H1 (cell line): ENCODE measurements around the gene KLF6. TPM values are rescaled to one million over a fixed set of nuclear protein-coding genes. Genes with fewer than 3 reads are reported as not detected.
A peak's percentile ranks its signal among the peaks of the same experiment; 100 is the strongest.

Experiments used
- CTCF ChIA-PET: fragments of 300-600 bp; sonication (Branson Sonifier 250); formaldehyde crosslinking; loops from one replicate; lab custom pipeline; 2021; ENCODE audit not compliant: partially characterized antibody; lab: Charles Lee
- POLR2A ChIA-PET: fragments of 300-600 bp; sonication (Branson Sonifier 250); formaldehyde crosslinking; loops from one replicate; lab custom pipeline; 2021; ENCODE audit warnings: inconsistent platforms; ENCODE audit not compliant: partially characterized antibody; lab: Charles Lee
- DNase-seq, 2 experiments: peaks; one replicate each; pipeline versions ENCODE4 v3.0.0 to v3.0.0-alpha.2; 2010 to 2022; ENCODE audit warnings: low spot score in 2 of 2, low read depth in 1 of 2, mixed read lengths in 1 of 2
- FAIRE-seq: peaks from 2 replicates; lab custom pipeline; 2011; peaks lifted over from hg19 to GRCh38; lab: Jason Lieb, UNC
- H2AFZ ChIP-seq: 2 replicates; pipeline ENCODE4 v1.8.1; 2012; ENCODE audit warnings: low read length, inconsistent platforms
- H2AK5ac ChIP-seq: 2 replicates; pipeline ENCODE4 v1.6.1; 2013; ENCODE audit warnings: low read depth, low read length
- H2BK120ac ChIP-seq: replicated peaks from 2 replicates; pipeline ENCODE3; 2013; ENCODE audit warnings: low read depth, low read length, inconsistent platforms
- H2BK12ac ChIP-seq: 2 replicates; pipeline ENCODE4 v1.6.1; 2013; ENCODE audit warnings: low read depth, low read length
- H2BK15ac ChIP-seq: 2 replicates; pipeline ENCODE4 v1.6.1; 2013; ENCODE audit warnings: low read length
- H2BK20ac ChIP-seq: 2 replicates; pipeline ENCODE4 v1.6.1; 2013; ENCODE audit warnings: low read length
- H2BK5ac ChIP-seq: 2 replicates; pipeline ENCODE4 v1.6.1; 2013; ENCODE audit warnings: low read depth, low read length
- H3K14ac ChIP-seq: 2 replicates; pipeline ENCODE4 v1.6.1; 2013; ENCODE audit warnings: inconsistent platforms; ENCODE audit not compliant: insufficient read length
- H3K18ac ChIP-seq: 2 replicates; pipeline ENCODE4 v1.6.1; 2013; ENCODE audit warnings: low read length; ENCODE audit errors: extremely low read depth
- H3K23ac ChIP-seq: 2 replicates; pipeline ENCODE4 v1.6.1; 2013; ENCODE audit warnings: inconsistent platforms; ENCODE audit not compliant: insufficient read length
- H3K23me2 ChIP-seq: 2 replicates; pipeline ENCODE4 v1.6.1; 2013; ENCODE audit warnings: low read depth, low read length
- H3K27ac ChIP-seq: 2 replicates; pipeline ENCODE4 v1.6.1; 2011; ENCODE audit warnings: low read depth, low read length, inconsistent platforms
- H3K27me3 ChIP-seq, 4 experiments: replicated peaks in 1 of 4; 1 replicate in 1 of 4; 2 replicates in 3 of 4; pipeline versions ENCODE4 v1.6.1 to v1.8.1; 2011 to 2013; ENCODE audit warnings: low read length in 3 of 4, mild to moderate bottlenecking in 3 of 4, inconsistent platforms in 2 of 4, mixed read lengths in 2 of 4, moderate library complexity in 1 of 4; ENCODE audit not compliant: control insufficient read depth in 3 of 4, insufficient read depth in 3 of 4; ENCODE audit errors: extremely low read depth in 1 of 4
- H3K36me3 ChIP-seq, 4 experiments: 2 replicates each; pipeline versions ENCODE4 v1.6.1 to v1.8.1; 2011 to 2013; ENCODE audit warnings: mild to moderate bottlenecking in 4 of 4, low read length in 3 of 4, moderate library complexity in 2 of 4, control low read depth in 1 of 4, inconsistent platforms in 1 of 4; ENCODE audit not compliant: insufficient read depth in 4 of 4, control insufficient read depth in 2 of 4
- H3K4ac ChIP-seq: replicated peaks from 2 replicates; pipeline ENCODE3; 2013; ENCODE audit warnings: low read length, low read depth, mixed read lengths, inconsistent platforms; ENCODE audit not compliant: insufficient read length
- H3K4me1 ChIP-seq, 4 experiments: replicated peaks in 1 of 4; 1 replicate in 1 of 4; 2 replicates in 3 of 4; pipeline versions ENCODE4 v1.6.1 to v1.8.1; 2011 to 2013; ENCODE audit warnings: low read length in 3 of 4, inconsistent platforms in 2 of 4, mixed read lengths in 1 of 4; ENCODE audit not compliant: insufficient read depth in 4 of 4, control insufficient read depth in 3 of 4
- H3K4me2 ChIP-seq, 2 experiments: 2 replicates each; pipeline versions ENCODE4 v1.6.1 to v1.8.1; 2011 to 2013; ENCODE audit warnings: low read depth in 2 of 2, low read length in 2 of 2, control low read depth in 1 of 2, inconsistent platforms in 1 of 2, mild to moderate bottlenecking in 1 of 2; ENCODE audit not compliant: insufficient read depth in 1 of 2
- H3K4me3 ChIP-seq, 4 experiments: fragments of 200-600, 300-600 bp in 1 of 4; sonication (generic), shearing (Covaris generic), sonication (Bioruptor Twin) in 1 of 4; 2 replicates each; pipeline versions ENCODE4 v1.5.1 to v1.8.1; 2011 to 2016; ENCODE audit warnings: low read length in 4 of 4, low read depth in 3 of 4, control low read depth in 2 of 4, inconsistent platforms in 2 of 4, mild to moderate bottlenecking in 2 of 4, mixed read lengths in 1 of 4, moderate library complexity in 1 of 4; ENCODE audit not compliant: insufficient read depth in 2 of 4; ENCODE audit errors: extremely low read depth in 1 of 4
- H3K56ac ChIP-seq: replicated peaks from 2 replicates; pipeline ENCODE3; 2013; ENCODE audit warnings: low read depth, mild to moderate bottlenecking, mixed read lengths, low read length, inconsistent platforms; ENCODE audit not compliant: insufficient read length
- H3K79me1 ChIP-seq: 2 replicates; pipeline ENCODE4 v1.6.1; 2013; ENCODE audit warnings: low read depth, low read length, control low read depth
- H3K79me2 ChIP-seq, 2 experiments: 2 replicates each; pipeline versions ENCODE4 v1.6.1 to v1.8.1; 2012 to 2013; ENCODE audit warnings: low read length in 2 of 2, mild to moderate bottlenecking in 2 of 2, inconsistent platforms in 1 of 2; ENCODE audit not compliant: insufficient read depth in 2 of 2, control insufficient read depth in 1 of 2
- H3K9ac ChIP-seq, 4 experiments: replicated peaks in 1 of 4; 1 replicate in 1 of 4; 2 replicates in 3 of 4; pipeline versions ENCODE4 v1.6.1 to v1.8.1; 2011 to 2013; ENCODE audit warnings: low read depth in 3 of 4, low read length in 3 of 4, control low read depth in 2 of 4, mild to moderate bottlenecking in 2 of 4, moderate library complexity in 2 of 4, inconsistent platforms in 1 of 4; ENCODE audit errors: extremely low read depth in 1 of 4
- H3K9me3 ChIP-seq, 2 experiments: 2 replicates each; pipeline versions ENCODE4 v1.6.1 to v1.8.1; 2012 to 2013; ENCODE audit warnings: mild to moderate bottlenecking in 2 of 2, moderate library complexity in 2 of 2, control low read depth in 1 of 2, inconsistent platforms in 1 of 2, low read depth in 1 of 2, low read length in 1 of 2, mixed read lengths in 1 of 2; ENCODE audit not compliant: insufficient read depth in 2 of 2
- H4K20me1 ChIP-seq, 2 experiments: replicated peaks in 1 of 2; 2 replicates each; pipeline versions ENCODE3 to v1.8.1; 2011 to 2013; ENCODE audit warnings: inconsistent platforms in 2 of 2, low read length in 2 of 2, mild to moderate bottlenecking in 1 of 2; ENCODE audit not compliant: insufficient read depth in 2 of 2, control insufficient read depth in 1 of 2
- H4K5ac ChIP-seq: 2 replicates; pipeline ENCODE4 v1.6.1; 2013; ENCODE audit warnings: low read length, low read depth, mixed read lengths, inconsistent platforms; ENCODE audit not compliant: insufficient read length
- H4K8ac ChIP-seq: 2 replicates; pipeline ENCODE4 v1.8.0; 2013; ENCODE audit warnings: mild to moderate bottlenecking, moderate library complexity, low read length, inconsistent platforms; ENCODE audit not compliant: insufficient read depth; ENCODE audit errors: extremely low read depth
- H4K91ac ChIP-seq: replicated peaks from 2 replicates; pipeline ENCODE3; 2013; ENCODE audit warnings: low read length, mixed read lengths, inconsistent platforms; ENCODE audit not compliant: insufficient read length
- BACH1 ChIP-seq: IDR thresholded peaks from 2 replicates; pipeline ENCODE4 v1.6.1; 2012; ENCODE audit warnings: low read length, improper control_type of control experiment
- EZH2 ChIP-seq: fragments of 200-600 bp; sonication (generic); IDR thresholded peaks from 2 replicates; pipeline ENCODE4 v1.7.1; 2012; ENCODE audit warnings: low read depth, mild to moderate bottlenecking, moderate library complexity, low read length, inconsistent platforms; ENCODE audit not compliant: severe bottlenecking
- FOSL1 ChIP-seq: IDR thresholded peaks from 2 replicates; pipeline ENCODE4 v1.6.1; 2011; ENCODE audit warnings: mild to moderate bottlenecking, low read depth, low read length, moderate library complexity; ENCODE audit not compliant: insufficient read depth
- MAFK ChIP-seq: IDR thresholded peaks from 2 replicates; pipeline ENCODE4 v1.6.1; 2012; ENCODE audit warnings: low read depth, mild to moderate bottlenecking, improper control_type of control experiment, low read length
- WGBS, 2 experiments: shearing (Covaris generic) in 1 of 2; methylation state at CpG; one replicate each; pipeline versions ENCODE4 v1.1.6 to v1.1.7; 2013 to 2015; ENCODE audit warnings: low lambda C conversion rate in 2 of 2, mixed read lengths in 2 of 2, inconsistent platforms in 1 of 2, low coverage in 1 of 2, missing lambda C conversion rate in 1 of 2; ENCODE audit not compliant: insufficient replicate concordance in 2 of 2, insufficient coverage in 1 of 2, insufficient read length in 1 of 2; ENCODE audit errors: extremely low coverage in 1 of 2, missing lambda C conversion rate in 1 of 2; 5-methylcytosine and 5-hydroxymethylcytosine counted together
- polyA plus RNA-seq, 7 experiments: library from polyadenylated mRNA; depleted of rRNA in 3 of 7; stranded (reverse) in 5 of 7; unstranded in 2 of 7; fragments of >200 nt in 5 of 7; fragments of 200-250 nt in 2 of 7; gene quantifications; 1 replicate in 5 of 7; 2 replicates in 1 of 7; 4 replicates in 1 of 7; pipeline versions ENCODE4 v1.2.1 to v1.2.3, GENCODE V29; 2011 to 2013; ENCODE audit warnings: missing spikeins in 2 of 7, mixed read lengths in 2 of 7
- total RNA-seq: library from RNA; stranded (reverse); fragmentation: NEBNext Ultra II Directional; extraction: Animal tissue kit (Norgen Biotek cat#: 25700); gene quantifications from 2 replicates; pipeline ENCODE4 v1.2.1, GENCODE V29; 2021

Gene KLF6
- total and polyA plus RNA-seq, 2 of the 8 experiments (the other 6 are each of a cell fraction or from before 2014, with no cell fraction given): 5.7 to 19.5 TPM

GRCh38 chr10:3803295-3803926 lies 18.4 kb upstream of the KLF6 start:
- Histone ChIP-seq H3K4me3 (no peak overlapping the region), H3K4me2 (no peak overlapping the region)

More at GRCh38 chr10:3803295-3803926, 18.4 kb upstream of the KLF6 start:
- H4K91ac ChIP-seq: no peak overlapping the region
- H3K23me2 ChIP-seq: peaks cover 6% of the 10 kb centered on the region; the same call in 1 of the 2 replicates
- H3K23ac ChIP-seq: no peak overlapping the region
- H2AK5ac ChIP-seq: no peak overlapping the region
- H3K9me3 ChIP-seq: no peaks in the 10 kb centered on the region
- H2BK20ac ChIP-seq: no peak overlapping the region
- H2BK120ac ChIP-seq: no peak overlapping the region
- no peak overlapping the region for H2AFZ ChIP-seq
- H2BK5ac ChIP-seq: no peak overlapping the region
- FAIRE-seq (no peak), DNase-seq (no peak)
- H3K14ac ChIP-seq: no peak overlapping the region
- H2BK15ac ChIP-seq: no peak overlapping the region
- CTCF ChIA-PET: no interaction called here
- TF ChIP-seq FOSL1: no peak
- TF ChIP-seq MAFK: peak; percentile 36; the same call in 1 of the 2 replicates
- peak; percentile 78 for TF ChIP-seq BACH1
- TF ChIP-seq EZH2: no peak
- H2BK12ac ChIP-seq: no peak overlapping the region
- 83% methylated on average over 11 of the region's 11 CpGs; no CpG with 5 or more reads in 1 of the 2 experiments for WGBS, 2 experiments
- H3K36me3 ChIP-seq: no peaks in the 10 kb centered on the region; a peak in 1 of 8 replicates
- no peak overlapping the region for H3K56ac ChIP-seq
- no peak overlapping the region for H4K8ac ChIP-seq
- POLR2A ChIA-PET: no interaction called here
- no peak overlapping the region; the same call in 1 of the 2 replicates for H3K18ac ChIP-seq
- no peaks in the 10 kb centered on the region for H3K79me2 ChIP-seq
- no peak overlapping the region for H3K9ac ChIP-seq
- H3K27me3 ChIP-seq: no peaks in the 10 kb centered on the region
- H3K4me1 ChIP-seq: peaks cover 2 to 6% (median 2%) of the 10 kb centered on the region in 4 experiments; a peak in 1 of 7 replicates
- no peaks in the 10 kb centered on the region for H3K79me1 ChIP-seq
- H3K27ac ChIP-seq: no peak overlapping the region
- no peaks in the 10 kb centered on the region for H4K20me1 ChIP-seq
- H3K4ac ChIP-seq: no peak overlapping the region
- H4K5ac ChIP-seq: no peak overlapping the region
